ENCODE measurements around the gene DIPK1B.

Gene DIPK1B

DNA sequence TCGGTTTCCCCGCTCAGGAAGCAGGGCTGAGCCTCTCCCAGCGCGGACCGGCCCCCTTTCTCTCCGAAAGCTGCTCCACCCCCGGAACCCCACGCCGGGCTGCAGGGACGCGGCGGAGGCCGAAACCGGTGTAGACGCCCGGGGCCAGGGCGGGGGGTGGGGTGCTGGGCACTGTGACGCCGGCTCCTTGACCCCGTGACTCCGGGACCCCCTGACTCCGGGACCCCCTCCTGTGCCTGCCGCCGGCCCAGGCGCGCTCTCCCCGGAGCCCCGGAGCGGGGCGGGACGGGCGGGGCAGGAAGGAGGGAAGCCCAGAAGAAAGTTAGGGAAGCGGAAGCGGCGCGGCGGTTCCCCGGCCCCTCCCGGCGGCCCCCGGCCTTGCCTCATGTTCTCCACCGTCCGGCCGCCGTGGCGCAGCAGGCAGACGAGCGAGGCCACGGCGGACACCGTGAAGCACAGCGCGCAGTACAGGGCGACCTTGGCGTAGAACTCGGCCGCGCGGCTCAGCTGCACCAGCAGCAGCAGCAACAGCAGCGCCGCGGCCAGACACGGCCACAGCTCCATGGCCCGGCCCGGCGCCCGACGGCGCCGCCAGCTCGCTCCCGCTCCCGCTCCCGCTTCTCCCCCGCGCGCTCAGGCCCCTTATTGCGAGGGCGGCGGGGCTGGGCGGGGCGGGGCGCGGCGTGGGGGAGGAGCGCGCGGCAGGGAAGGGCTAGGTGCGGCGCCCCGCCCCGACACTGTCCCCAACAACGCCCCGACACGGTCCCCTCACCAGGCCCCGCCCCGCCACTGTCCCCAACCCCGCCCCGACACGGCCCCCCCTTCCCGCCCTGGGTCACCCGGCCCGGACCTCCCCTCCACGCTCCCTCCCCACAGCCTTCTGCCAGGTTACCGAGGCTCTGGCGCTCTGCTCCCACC lies 25.3 kb upstream of the DIPK1B start, which contains the start of gene AGPAT2:
AGPAT2 (minus strand) TSS at position 664 of the 918 bp plus-strand sequence; CDS start at position 564, 100 bp downstream.
- peak; percentile 72 for DNase-seq (ENCODE audit: low read depth, low spot score)

DNA sequence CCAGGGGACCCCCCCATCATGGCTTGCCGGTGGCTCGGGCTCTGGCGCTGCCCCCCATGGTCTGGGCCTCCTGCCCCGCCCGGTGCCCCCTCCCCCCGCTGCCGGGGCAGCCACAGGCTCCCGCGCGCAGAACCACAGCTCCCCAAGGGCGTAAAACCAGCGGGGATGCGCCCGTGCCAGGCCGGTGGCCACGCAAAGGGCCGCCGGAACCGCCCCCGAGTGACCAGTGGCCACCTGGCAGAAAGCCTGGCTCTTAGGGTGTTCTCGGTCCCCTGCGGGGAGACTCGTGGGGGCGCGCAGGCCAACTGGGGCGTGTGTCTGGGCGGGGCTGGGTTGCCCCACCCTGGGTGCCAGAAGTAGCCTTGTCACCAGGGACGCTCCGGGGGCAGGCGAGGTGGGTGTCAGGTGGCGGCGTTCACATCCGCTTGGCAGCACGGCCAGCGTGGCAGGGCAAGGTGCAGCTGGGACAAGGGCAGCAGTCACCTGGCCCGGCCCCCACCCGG lies 24.6 kb upstream of the DIPK1B start:
- no peak for DNase-seq (ENCODE audit: low read depth, low spot score)

DNA sequence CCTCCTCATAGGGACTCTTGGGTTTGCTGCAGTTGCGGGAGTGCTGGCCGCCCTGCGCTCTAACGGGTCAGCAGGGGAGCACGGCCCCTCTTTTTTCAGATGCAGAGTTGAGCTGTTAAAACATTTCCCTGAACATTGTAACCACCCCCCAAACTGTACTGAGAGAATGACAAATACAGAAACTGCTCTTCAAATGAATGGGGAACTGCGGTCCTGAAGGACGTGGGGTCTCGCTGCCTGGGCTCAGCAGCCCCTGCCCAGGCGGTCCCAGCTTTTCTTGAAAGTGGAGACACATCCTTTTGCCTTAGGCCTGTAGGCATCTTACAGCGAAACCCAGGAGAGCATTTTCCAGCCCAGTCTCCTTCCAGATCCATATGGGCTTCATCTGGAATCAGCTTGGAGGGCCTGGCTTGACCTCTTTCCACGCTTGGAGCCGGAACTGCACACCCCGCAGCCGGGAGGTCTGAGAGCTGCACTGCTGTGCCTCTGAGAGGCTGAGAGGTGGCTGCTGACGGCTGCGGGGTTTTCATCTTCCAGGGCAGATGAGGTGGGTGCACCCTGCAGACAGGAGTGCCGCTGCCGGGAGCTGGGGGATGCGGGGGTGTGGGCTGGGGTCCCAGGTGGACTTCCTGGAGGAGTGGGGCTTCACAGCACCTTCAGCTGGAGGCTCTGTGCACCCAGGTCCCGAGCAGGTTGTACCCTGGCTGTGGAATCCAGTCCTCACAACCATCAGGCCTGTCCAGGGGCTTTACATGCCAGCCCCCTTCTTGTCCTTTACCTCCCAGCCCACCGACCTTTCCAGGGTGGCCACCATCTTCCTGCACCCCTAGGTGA lies 23.9 kb upstream of the DIPK1B start:
- DNase-seq (ENCODE audit: low read depth, low spot score) = no peak

DNA sequence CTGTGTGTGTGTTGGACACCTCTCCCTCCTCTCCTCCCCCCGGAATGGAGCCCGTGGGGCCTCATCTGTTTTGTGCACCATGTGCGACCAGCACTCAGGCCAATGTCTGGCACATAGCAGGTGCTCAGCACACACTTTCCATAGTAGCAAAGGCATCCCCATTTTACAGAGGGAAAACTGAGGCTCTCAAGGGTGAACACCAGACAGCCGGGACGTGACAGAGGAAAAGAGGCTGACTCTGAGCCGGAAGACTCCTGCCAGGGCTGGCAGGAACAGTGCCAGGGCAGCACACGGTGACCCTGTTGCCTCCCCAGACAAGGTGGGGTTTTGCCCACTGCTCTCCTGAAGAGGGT lies 23.3 kb upstream of the DIPK1B start:
- no peak for DNase-seq (ENCODE audit: low read depth, low spot score)

DNA sequence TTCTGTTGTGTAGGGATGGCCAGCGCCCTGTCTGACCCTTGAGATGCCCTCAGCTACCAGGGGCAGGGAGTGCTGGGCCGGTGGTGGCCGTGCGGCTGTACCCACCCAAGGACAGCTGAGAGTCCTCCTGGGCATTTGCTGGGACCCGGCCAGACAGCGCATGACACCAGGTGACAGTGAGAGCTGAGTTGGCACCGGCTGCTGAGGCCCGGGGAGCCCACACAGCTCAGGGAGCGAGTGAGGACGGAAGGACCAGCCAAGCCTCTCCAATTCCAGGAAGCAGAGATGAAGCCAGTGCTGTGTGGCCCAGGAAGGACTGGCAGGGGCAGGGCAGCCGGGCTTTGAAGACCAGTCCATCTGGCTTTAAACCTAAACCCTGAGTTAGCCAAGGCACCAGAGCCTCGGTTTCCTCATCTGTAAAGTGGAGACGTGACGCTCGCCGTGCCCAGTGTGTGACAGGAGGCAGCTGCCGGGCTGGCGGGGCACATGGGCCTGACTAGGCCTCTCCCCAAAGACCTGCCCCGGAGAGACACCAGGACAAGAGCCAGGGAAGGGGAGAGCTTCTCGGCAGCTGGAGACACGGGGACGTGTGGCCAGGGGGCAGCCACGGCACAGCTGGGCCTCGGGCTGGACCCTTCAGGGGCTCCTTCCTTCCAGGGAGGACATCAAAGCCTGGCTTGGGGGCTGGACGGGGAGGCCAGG lies 22.1 kb upstream of the DIPK1B start:
- no peak for DNase-seq (ENCODE audit: low read depth, low spot score)

DNA sequence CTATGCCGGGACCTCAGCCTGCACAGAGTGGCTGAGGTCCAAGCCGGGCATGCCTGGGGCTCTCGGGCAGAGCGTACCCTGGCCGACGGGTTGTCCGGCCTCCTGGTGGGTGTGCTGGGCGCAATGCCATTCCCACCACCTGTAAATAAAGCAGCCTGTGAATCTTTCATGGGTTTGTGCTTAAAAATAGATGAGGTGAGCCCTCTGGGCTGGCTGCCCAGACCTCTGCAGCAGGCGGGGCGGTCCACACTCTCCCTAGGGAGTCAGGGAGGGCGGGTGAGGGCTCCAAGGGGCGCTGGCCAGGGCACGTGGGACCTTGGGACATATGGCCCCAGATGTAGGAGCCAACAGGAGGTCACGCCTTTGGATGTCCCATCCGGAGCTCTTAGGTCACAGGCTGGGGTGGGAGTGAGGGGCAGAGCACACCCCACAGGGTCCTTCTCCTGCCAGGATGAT lies 21.5 kb upstream of the DIPK1B start:
- DNase-seq (ENCODE audit: low read depth, low spot score) = peak; percentile 48

DNA sequence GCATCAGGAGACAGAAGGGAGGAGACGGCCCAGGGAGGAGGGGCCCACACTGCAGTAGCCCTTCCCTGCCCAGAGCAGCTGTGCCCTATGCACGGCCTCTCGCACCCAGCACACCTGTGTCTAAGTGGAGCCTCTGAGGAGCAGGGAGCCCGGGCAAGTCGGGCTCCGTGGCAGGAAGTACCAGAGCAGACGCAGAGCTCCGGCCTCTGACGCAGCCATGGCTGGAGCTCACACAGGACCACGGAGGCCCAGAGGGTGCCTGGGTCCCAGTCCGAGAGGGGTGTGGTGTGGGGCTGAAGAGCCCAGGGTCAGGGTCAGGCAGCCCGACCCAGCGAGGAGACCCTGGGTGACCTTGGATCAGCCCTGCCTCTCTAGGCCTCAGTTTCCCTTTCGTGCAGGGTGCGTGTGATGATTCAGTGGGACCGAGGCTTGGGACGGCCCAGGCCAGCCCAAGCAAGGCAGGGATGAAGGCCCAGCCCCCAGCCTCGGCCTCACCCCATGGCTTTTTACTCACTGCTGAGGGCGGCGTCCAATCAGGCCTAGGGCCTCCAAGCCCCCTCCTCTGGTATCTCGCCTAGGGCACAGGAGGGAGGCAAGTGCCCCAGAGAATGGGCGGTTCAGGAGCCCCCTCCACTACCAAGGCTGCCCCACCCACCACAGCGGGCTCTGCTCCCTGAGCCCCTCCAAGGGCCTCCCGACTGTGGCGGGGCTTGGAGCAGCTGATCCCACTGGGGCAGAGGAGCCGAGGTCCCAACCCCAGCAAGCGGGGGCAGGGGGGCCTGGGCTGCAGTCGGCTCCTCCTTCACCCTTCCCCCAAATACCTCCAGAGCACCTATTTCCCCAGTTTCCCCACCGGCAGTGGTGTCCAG lies 20.8 kb upstream of the DIPK1B start:
- DNase-seq (ENCODE audit: low read depth, low spot score) = no peak

DNA sequence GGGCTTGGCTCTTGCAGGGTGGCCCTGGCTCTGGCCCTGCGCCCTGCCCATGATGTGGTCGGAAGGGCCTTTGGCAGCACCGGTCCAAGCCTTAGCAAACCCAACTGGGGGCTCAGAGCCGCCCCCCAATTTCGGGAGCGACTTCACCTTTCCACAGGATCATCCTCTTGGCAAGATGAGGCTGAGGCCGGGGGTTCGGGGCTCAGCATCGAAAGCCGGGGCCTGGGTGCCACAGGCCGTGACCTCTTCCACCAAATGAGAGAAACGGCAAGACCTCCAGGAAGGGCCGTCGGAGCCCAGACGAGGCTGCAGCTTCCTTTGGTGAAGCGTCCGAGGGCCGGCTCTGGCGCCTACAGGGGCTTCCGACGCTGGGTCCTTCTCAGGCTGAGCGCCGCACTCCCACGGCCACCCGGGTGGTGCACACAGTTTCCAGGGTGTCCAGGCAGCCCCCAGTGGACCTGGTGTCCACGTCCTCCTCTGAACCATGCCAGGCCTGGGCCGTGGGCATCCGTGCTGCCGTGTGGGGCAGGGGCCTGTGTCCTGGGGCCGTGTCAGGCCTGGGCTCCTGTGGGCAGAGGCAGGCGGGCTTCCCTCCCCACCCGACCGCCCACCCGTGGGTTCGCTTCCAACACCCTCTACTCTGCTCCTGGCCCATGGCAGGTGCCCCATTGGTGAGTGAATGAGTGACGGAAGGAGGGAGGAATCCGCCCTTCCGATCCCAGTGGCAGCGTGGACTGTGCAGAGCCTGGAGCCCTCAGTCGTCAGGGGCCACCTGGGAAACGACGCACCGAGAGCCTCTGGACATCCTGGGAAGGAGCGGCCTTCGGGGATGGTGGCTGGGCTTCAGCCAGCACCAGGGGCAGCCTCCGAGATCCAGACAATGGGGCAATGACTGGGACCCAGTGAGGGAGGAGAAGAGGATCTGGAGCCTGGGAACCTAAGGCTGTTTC lies 19.9 kb upstream of the DIPK1B start:
- no peak for DNase-seq (ENCODE audit: low read depth, low spot score)

DNA sequence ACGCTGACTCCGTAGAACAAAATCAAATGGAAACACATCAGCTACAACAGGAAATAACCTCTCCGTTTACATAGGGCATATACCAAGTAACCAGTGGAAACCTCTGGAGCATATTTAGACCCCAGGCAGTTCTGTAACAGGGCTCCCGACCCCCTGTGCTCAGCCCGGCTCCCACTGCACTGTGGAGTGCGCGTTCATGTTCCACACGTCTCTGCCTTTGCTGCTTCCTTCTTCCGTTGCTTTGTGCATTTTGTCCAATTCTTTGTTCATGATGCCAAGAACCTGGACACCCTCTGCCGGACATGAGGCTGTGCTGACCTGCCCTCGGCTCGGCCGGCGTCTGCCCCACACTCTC lies 19.3 kb upstream of the DIPK1B start:
- DNase-seq (ENCODE audit: low read depth, low spot score) = no peak

DNA sequence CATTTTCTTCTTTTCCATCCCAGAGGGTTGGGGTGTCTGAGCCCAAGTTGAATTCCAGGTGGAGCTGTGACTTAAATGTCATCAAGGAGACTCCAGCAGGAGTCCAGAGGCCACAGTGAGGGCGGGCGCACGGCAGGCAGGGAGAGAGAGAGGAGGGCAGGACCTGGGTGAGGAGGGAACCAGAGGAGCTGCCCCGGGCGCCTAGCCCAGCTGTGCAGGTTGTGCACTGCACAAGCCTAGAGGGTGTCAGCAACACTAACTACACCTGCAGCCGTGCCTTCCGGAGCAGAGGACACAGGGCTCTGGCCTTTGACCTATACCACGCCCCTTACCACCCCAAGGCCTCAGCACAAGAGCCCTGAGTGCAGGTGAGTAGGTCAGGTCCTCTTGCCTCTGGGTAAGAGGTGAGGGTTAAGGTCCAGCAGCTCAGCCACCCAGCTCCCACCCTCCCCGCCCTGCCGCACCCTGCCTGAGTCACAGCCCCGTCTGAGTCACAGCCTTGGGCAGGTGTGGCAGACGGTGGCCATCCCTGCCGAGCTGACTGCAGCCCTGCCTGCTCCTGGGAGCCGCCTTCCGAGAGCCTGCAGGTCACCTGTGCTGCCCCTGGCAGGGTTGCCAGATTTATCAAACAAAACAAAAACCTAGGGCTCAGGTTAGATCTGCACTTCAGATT lies 18.7 kb upstream of the DIPK1B start:
- DNase-seq (ENCODE audit: low read depth, low spot score) = peak; percentile 57

DNA sequence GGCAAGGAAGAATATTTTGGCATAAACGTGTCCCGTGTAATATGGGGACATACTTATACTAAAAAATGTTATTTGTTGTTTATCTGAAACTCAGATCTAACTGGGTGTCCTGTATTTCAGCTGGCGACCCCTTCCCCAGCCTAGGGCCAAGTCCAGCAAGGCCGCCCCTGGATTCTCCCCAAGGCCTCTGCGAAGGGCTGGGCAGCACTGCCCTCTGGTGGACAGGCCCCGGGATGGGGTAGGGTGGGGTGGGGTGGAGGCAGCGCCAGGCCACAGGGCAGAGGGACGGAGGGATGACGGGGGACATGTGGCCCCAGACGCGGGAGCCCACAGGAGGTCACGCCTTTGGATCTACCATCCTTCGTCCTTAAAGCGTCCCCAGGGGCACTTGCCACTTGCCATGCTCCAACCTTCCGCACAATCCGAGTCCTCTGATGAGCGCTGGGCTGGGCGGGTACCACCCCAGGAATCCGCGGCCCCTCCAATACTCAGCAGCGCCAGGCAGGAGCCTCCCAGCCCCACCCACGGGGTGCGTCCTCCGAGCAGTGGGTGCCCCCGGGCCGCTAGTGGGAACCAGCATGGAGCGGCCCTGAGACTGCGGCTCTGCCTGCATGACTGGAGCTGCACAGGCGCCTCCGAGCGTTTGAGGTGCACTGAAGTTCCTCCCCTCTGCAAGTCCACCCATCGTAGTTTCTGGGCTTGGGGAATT lies 18.1 kb upstream of the DIPK1B start:
- DNase-seq (ENCODE audit: low read depth, low spot score) = peak; percentile 68

DNA sequence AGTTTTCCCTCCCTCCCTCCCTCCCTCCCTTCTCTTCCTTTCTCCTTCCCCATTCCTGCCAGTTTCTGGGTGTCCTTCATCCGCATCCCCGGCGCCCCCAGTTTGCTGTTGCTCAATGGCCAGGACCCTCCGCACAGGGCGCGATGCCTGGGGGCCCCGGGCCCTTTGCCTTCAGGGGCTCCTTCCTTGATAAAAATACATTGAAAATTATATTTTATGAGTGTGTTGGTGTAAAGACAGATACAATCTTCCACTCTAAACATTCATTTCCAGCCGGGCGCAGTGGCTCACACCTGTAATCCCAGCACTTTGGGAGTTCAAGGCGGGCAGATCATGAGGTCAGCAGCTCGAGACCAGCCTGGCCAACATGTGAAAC lies 17.5 kb upstream of the DIPK1B start:
- no peak for DNase-seq (ENCODE audit: low read depth, low spot score)

DNA sequence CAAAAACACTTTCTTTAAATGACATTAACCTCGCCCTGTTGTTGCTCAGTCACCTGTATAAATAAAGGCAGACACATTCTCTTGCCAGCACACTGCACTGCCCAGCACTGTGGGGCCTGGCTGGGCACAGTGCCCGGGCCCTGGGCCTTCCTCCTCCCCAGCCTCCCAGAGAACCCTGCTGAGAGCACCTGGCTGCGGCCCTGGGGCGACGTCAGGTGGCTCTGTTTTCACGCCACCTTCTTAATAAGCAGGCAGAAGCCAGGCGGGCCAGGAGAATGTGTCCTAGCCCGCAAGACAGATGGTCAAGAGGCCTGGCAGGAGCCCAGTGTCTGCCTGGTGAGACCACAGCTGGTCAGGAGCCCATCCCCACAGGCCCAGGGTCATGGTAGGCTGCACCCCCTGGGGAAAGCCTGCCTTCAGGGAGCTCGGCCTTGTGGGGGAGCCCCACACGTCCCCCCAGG lies 16.9 kb upstream of the DIPK1B start:
- peak; percentile 41 for DNase-seq (ENCODE audit: low read depth, low spot score)

DNA sequence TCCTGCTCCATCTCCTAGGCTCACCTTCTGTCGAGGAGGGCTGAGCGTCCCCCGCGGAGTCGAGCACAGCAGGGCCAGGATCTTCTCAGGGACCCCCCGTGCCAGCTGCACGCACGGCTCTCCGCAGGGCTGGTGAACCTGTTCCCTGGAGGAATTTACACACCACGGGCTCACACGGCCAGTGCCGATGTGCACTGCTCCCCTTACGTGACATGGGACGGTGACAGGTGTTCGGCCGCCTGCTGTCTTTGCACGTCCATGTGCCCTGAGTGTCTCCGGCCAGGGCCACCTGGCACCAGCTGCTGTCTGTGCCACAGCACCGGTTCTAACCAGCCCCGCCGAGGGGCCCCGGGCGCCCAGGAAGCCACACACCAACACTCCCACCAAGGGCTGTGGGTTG lies 16.4 kb upstream of the DIPK1B start:
- DNase-seq (ENCODE audit: low read depth, low spot score) = no peak

DNA sequence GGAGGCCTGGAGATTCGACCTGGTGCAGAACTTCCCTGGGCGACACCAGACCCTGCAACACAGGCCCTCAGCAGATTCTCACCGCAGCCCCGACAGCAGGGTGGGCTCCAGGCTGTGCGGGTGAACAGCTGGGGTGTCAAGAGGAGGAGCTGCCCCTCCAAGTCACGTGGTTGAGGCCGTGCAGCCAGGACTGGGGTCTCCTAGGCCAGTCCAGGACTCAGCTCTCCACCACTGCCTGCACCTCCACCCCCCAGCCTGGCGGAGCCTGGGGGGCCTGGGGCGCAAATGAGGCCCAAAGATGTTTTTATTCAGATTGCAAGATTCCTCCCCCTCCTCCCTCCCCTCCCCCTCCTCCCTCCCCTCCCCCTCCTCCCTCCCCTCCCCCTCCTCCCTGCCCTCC lies 15.9 kb upstream of the DIPK1B start:
- no peak for DNase-seq (ENCODE audit: low read depth, low spot score)

DNA sequence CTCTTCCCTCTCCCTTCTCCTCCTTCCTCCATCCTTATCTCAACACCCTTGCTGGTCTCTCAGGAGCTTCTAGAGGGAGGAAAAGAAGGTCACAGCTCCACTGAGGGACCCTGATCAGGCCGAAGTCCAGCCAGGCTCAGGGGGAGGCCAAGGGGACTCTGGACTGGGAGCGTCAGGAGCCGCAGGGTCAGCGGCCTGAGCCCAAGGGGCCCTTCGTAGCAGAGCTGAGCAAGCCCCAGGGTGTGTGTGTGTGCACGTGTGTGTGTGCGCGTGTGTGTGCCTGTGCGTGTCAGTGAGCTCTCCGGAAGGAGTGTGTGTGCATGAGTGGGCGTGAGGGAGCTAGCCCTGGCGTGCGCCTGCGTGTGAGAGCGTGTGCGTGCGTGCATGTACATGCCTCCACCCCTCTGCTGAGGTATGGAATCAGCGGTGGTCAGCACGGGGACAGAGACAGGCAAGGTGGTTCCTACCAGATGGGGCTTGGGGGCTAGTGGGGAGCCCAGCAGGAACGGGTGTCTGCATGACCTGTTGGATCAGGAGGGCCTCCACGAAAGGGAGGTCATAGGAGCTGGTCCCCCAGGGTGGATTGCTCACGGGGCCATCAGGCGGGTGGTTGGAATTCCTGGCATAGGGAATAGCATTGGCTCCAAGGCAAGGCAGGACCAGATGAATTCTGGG lies 15.1 kb upstream of the DIPK1B start:
- DNase-seq (ENCODE audit: low read depth, low spot score) = no peak

DNA sequence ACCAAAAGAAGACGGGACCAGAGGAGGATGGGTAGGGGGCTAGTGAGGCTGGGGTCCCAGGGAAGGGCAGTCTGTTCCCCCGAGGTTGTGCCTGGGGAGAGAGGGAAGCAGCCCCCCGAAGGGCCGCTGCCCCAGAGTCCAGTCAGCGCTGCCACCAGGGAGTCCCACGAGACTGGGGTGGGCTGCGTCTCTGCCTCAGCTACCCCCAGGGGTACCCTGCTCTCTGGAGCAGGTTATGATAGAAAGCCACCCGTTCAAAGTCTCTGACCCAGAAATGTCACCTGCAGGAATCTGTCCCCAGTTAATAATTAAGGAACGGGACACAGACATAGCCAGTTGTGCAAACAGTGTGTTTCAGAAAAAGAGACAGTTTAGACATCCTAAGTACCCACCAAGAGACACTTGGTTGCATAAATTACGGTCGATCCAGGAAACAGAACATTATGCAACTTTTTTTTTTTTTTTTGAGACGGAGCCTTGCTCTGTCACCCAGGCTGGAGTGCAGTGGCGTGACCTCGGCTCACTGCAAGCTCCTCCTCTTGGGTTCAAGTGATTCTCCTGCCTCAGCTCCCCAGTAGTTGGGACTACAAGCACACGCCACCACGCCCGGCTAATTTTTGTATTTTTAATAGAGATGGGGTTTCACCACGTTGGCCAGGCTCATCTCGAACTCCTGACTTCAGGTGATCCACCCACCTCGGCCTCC lies 14.4 kb upstream of the DIPK1B start:
- DNase-seq (ENCODE audit: low read depth, low spot score) = no peak
